ENCODE data around the gene EIF5B. TPM values are rescaled to one million over a fixed set of nuclear protein-coding genes. Genes with fewer than 3 reads are reported as not detected.
"Not testable (repeated sequence)": the region's sequence is repeated elsewhere in the genome, so short reads cannot be mapped to it uniquely, and the experiment has no call there.

The EIF5B gene, protein sequence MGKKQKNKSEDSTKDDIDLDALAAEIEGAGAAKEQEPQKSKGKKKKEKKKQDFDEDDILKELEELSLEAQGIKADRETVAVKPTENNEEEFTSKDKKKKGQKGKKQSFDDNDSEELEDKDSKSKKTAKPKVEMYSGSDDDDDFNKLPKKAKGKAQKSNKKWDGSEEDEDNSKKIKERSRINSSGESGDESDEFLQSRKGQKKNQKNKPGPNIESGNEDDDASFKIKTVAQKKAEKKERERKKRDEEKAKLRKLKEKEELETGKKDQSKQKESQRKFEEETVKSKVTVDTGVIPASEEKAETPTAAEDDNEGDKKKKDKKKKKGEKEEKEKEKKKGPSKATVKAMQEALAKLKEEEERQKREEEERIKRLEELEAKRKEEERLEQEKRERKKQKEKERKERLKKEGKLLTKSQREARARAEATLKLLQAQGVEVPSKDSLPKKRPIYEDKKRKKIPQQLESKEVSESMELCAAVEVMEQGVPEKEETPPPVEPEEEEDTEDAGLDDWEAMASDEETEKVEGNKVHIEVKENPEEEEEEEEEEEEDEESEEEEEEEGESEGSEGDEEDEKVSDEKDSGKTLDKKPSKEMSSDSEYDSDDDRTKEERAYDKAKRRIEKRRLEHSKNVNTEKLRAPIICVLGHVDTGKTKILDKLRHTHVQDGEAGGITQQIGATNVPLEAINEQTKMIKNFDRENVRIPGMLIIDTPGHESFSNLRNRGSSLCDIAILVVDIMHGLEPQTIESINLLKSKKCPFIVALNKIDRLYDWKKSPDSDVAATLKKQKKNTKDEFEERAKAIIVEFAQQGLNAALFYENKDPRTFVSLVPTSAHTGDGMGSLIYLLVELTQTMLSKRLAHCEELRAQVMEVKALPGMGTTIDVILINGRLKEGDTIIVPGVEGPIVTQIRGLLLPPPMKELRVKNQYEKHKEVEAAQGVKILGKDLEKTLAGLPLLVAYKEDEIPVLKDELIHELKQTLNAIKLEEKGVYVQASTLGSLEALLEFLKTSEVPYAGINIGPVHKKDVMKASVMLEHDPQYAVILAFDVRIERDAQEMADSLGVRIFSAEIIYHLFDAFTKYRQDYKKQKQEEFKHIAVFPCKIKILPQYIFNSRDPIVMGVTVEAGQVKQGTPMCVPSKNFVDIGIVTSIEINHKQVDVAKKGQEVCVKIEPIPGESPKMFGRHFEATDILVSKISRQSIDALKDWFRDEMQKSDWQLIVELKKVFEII
- total RNA-seq = 10 to 100 TPM; 24.8 to 36.9 (median 29.8) TPM

DNA sequence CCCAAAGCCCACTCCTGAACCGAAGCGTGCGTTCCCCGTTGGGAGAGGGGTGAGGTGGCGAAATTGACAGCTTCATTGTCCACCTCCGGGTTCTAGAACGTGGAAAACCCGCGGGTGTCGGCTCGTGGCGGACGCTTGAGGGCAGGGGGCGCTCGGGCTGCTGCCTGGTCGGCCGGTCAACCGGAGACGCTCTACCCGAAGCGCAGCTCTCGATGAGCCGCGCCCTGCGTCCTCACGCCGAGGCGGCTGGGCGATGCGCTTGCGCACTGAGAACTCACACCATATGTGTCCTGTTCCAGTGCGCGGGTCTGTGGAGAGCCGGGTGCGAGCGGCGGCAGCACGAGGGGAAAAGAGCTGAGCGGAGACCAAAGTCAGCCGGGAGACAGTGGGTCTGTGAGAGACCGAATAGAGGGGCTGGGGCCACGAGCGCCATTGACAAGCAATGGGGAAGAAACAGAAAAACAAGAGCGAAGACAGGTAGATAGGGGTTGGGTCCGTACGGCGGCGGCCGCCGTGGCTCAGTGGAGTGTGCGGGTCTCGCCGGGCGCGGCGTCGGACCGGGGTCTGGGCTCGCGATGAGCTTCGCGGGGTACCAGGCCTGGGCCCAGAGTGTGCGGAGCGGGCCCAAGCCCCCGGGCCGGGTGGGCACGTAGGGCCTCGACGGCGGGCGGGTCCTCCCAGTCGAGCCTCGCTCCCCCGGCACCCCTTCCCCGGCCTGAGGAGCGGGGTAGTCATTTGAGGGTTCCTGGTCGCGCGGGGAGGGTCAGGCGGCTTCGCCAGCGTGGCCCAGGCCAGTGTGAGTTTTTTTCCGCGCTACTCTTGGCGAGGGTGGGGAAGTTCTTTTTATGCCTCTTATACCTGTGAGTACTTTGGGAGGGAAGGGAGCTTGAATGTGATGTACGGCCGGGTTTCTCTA is at the start of gene EIF5B:
TSS of gene EIF5B (plus strand) at position 277 of the 916 bp plus-strand sequence. CDS start at position 443, 166 bp downstream.
- WGBS, 2 donors = 0 to 1% methylated on average over 64 to 71 of the region's 87 CpGs
- H3K4me1 ChIP-seq = peaks cover 19 to 22% of the 10 kb centered on the region in 2 donors
- no peaks in the 10 kb centered on the region for H3K9me3 ChIP-seq
- TF ChIP-seq, protein P1, sequence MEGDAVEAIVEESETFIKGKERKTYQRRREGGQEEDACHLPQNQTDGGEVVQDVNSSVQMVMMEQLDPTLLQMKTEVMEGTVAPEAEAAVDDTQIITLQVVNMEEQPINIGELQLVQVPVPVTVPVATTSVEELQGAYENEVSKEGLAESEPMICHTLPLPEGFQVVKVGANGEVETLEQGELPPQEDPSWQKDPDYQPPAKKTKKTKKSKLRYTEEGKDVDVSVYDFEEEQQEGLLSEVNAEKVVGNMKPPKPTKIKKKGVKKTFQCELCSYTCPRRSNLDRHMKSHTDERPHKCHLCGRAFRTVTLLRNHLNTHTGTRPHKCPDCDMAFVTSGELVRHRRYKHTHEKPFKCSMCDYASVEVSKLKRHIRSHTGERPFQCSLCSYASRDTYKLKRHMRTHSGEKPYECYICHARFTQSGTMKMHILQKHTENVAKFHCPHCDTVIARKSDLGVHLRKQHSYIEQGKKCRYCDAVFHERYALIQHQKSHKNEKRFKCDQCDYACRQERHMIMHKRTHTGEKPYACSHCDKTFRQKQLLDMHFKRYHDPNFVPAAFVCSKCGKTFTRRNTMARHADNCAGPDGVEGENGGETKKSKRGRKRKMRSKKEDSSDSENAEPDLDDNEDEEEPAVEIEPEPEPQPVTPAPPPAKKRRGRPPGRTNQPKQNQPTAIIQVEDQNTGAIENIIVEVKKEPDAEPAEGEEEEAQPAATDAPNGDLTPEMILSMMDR (IDR thresholded peaks at IDR 0.05) = peak; percentile 12 to 71 (median 39)
- peak in 1 of 2 donors; percentile 78 for TF ChIP-seq POLR2A (IDR thresholded peaks at IDR 0.05)
- H3K27ac ChIP-seq = peak within 1 kb of the TSS; percentile 76 to 96 (median 95)
- peak; percentile 96 to 97 for DNase-seq
- intact Hi-C loops (cut with DNase I) = loop anchor here (5.0 to 10.0 kb wide), 2 partner anchors 153 to 155 kb away; partner anchors contain the start of genes MITD1, MRPL30 and REV1
- no peaks in the 10 kb centered on the region for H3K27me3 ChIP-seq
- H3K36me3 ChIP-seq = peaks cover 2 to 3% of the 10 kb centered on the region in 2 donors
- peak within 1 kb of the TSS; percentile 79 to 93 (median 89) for H3K4me3 ChIP-seq (replicated peaks in 1 of 3)

DNA sequence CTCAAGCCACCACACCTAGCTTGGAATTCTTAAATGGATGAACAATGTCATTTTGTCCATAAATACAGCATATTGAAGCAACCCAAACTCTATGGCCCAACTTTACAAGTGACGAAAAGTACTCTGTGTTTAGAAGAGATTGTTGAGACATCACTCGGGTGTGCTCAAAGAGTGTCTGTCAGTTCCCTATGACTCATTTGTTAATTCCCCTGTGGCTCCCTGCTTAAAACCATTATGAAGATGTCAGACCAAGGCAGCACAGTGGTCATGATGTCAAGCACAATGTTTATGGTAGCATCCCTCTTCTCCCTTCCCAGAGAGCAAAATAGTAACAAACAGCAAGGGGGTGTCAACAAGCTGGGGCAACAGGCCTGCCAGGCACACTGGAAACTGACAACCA is 39.2 kb upstream of the EIF5B start:
- intact Hi-C loops (cut with DNase I) = no loop called here
- DNase-seq = no peak
- TF ChIP-seq, protein P1 (IDR thresholded peaks at IDR 0.05) = no peak
- no peak for TF ChIP-seq POLR2A (IDR thresholded peaks at IDR 0.05)
- H3K36me3 ChIP-seq = no peaks in the 10 kb centered on the region
- WGBS, 2 donors = 93 to 94% methylated on average over 2 of the region's 2 CpGs
- no peaks in the 10 kb centered on the region for H3K27me3 ChIP-seq
- no peak overlapping the region for H3K4me3 ChIP-seq (replicated peaks in 1 of 3)
- H3K4me1 ChIP-seq = no peaks in the 10 kb centered on the region
- H3K27ac ChIP-seq = no peak overlapping the region
- no peaks in the 10 kb centered on the region for H3K9me3 ChIP-seq

DNA sequence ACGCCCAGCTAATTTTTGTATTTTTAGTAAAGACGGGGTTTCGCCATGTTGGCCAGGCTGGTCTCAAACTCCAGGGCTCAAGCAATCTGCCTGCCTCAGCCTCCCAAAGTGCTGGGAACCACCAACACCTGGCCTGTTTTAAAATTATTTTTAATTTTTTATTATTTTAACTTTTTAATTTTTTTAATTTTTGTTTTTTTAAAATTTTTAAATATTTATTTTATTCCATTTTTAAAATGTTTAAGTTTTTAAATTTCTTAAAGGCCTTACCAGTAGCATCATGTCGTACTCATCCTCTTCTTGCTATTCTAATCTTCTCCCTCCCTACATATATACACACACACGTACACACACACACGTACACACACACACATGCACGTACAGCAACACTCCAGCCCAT is 37.6 kb upstream of the EIF5B start:
- no peak for DNase-seq
- no peaks in the 10 kb centered on the region for H3K27me3 ChIP-seq
- H3K4me1 ChIP-seq = no peaks in the 10 kb centered on the region
- no peaks in the 10 kb centered on the region for H3K36me3 ChIP-seq
- intact Hi-C loops (cut with DNase I) = no loop called here
- TF ChIP-seq, protein P1 (IDR thresholded peaks at IDR 0.05) = no peak
- TF ChIP-seq POLR2A (IDR thresholded peaks at IDR 0.05) = no peak
- H3K27ac ChIP-seq = no peak overlapping the region
- no peaks in the 10 kb centered on the region for H3K9me3 ChIP-seq
- no peak overlapping the region for H3K4me3 ChIP-seq (replicated peaks in 1 of 3)
- 98% methylated on average over 7 of the region's 7 CpGs for WGBS, 2 donors

DNA sequence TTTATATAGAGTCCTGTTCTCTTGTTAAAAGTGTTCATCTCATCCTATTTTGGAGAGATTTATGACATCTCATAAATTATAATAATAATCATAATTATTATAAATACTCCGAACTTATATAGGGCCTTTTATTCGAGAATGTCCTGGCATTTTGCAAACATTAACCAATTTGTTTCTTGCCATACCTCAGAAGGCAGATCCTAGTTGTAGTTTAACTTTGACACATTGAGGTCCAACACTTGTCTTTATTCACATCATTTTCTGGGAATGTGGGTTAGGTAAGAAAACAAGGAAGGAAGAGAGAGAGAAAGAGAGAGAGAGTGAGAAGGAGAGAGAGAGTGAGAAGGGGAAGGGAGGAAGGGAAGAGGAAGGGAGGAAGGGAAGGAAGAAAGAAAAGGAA is 36.1 kb upstream of the EIF5B start, which contains the start of gene LYG1:
TSS of gene LYG1 (minus strand) at position 101 of the 400 bp plus-strand sequence. CDS start 5,527 bp downstream, outside the sequence.
- intact Hi-C loops (cut with DNase I); H3K36me3 ChIP-seq; H3K4me1 ChIP-seq; DNase-seq; H3K9me3 ChIP-seq; H3K27ac ChIP-seq; H3K27me3 ChIP-seq; H3K4me3 ChIP-seq (replicated peaks in 1 of 3): not testable (repeated sequence)
- WGBS, 2 donors = 96 to 98% methylated on average over 2 of the region's 2 CpGs

All from thyroid gland (tissue), 4 donors.